GM12801 (cell line): ENCODE data around the gene LBX1.

Source experiments
- TF ChIP-seq, protein P1 (sequence below): IDR thresholded peaks from one replicate; pipeline ENCODE4 v1.5.1; 2011; ENCODE audit warnings: control low read depth; ENCODE audit not compliant: insufficient read length; ENCODE audit errors: extremely low read depth

The LBX1 gene

GRCh38 chr10:101217044-101217425, 12.2 kb downstream of the LBX1 start:
- TF ChIP-seq, protein P1, sequence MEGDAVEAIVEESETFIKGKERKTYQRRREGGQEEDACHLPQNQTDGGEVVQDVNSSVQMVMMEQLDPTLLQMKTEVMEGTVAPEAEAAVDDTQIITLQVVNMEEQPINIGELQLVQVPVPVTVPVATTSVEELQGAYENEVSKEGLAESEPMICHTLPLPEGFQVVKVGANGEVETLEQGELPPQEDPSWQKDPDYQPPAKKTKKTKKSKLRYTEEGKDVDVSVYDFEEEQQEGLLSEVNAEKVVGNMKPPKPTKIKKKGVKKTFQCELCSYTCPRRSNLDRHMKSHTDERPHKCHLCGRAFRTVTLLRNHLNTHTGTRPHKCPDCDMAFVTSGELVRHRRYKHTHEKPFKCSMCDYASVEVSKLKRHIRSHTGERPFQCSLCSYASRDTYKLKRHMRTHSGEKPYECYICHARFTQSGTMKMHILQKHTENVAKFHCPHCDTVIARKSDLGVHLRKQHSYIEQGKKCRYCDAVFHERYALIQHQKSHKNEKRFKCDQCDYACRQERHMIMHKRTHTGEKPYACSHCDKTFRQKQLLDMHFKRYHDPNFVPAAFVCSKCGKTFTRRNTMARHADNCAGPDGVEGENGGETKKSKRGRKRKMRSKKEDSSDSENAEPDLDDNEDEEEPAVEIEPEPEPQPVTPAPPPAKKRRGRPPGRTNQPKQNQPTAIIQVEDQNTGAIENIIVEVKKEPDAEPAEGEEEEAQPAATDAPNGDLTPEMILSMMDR = no peak

GRCh38 chr10:101216207-101217043, 12.8 kb downstream of the LBX1 start:
- TF ChIP-seq, protein P1 = no peak

DNA sequence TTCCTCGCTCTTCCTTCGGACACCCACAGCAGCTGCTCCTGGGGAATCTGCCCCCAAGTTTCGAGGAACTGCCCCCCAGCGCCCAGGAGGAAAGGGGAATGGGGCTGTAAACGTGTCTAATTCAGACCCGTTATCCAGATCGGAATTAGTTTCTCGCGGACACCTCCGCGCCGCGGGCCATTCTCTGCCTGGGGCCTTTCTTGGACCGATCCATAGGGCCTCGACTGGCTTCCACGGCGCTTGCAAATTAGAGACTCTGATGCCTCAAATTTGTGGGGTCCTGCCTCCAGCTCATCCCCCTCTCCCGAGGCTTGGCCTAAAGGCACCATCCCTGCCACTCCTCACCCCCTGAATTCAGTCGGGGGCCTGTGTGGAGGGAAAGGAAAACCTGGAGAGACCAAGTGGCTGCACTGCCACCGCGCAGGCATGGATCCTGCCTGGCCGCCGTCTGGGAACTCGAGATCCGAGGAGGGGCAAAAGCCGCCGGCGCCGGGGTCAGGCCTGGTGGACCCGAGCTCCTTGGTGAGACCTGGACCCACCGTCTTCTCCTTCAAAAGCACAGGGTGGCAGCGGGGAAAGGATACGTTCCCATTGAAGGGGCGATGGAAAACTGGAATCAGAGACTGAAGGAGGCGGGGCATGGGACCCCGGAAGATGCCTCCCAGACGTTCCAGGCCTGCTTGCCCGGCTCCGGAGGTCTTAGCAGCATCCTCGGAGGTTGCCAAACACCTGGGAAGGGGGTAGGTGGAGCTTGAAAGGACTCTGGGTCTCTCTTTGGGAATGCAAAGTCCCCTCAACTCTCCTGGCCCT, 13.7 kb downstream of the LBX1 start:
- TF ChIP-seq, protein P1 = no peak

GRCh38 chr10:101214446-101215396, 14.5 kb downstream of the LBX1 start:
- TF ChIP-seq, protein P1 = no peak

- TF ChIP-seq, protein P1 = no peak
Observed at GRCh38 chr10:101208543-101208942, 20.7 kb downstream of the LBX1 start.

DNA sequence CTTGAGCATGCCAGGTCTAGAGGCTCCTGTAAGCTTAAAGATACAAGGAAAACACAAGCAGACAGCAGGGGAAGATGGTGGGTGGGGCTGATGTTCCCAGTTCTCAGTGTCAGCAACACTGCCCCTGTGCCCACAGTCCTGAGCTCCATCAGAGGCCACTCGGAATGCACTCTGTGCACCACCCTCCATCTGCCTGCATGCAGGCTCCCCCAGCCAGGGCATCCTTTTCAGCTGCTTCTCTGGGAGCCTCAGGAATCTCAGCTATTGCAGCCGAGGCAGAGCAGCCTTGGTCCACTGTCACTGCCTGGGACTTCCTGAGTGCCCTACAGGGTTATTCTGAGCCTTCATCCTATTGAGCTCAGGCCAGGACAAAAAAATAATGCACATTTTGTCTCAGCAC, 22.2 kb downstream of the LBX1 start:
- TF ChIP-seq, protein P1 = no peak

DNA sequence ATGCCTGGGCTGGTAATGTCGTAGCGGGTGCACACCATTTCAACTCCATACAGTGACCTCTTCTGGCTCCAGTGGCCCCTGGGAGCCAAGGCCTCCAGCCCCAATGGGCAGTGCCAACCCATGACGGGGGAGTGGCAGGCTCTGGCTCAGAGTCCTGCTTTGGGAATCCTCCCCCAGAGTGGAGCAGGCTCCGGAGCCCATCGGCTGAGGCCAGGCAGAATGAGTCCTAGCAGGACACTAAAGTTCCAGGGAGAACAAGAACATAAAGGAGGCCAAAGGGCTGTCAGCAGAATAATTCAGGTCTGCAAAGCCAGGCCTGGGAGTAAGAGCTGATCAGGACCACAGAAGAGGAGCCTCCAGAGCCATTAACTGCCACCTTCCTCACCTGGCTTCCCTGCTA, 33.3 kb downstream of the LBX1 start:
- TF ChIP-seq, protein P1 = no peak
